Measurements from ENCODE around the gene PRSS1. TPM values are rescaled to one million over a fixed set of nuclear protein-coding genes. Genes with fewer than 3 reads are reported as not detected.
"Not testable (repeated sequence)": the region's sequence is repeated elsewhere in the genome, so short reads cannot be mapped to it uniquely, and the experiment has no call there.

Gene PRSS1
- total RNA-seq, 1 experiment from 2014 or later, result not detected

GRCh38 chr7:142773230-142773629 is 24.0 kb downstream of the PRSS1 start:
- no peak for DNase-seq (ENCODE audit: low spot score)

GRCh38 chr7:142773937-142774744 is 24.9 kb downstream of the PRSS1 start:
- no peak for DNase-seq (ENCODE audit: low spot score)

GRCh38 chr7:142774826-142775225 is 25.6 kb downstream of the PRSS1 start:
- DNase-seq (ENCODE audit: low spot score), result no peak

GRCh38 chr7:142775351-142776115 is 26.3 kb downstream of the PRSS1 start:
- DNase-seq (ENCODE audit: low spot score), result not testable (repeated sequence)

GRCh38 chr7:142776206-142776844 is 27.1 kb downstream of the PRSS1 start:
- DNase-seq (ENCODE audit: low spot score), result peak; percentile 89

- DNase-seq (ENCODE audit: low spot score), result not testable (repeated sequence)
These were observed 27.6 kb downstream of the PRSS1 start for GRCh38 chr7:142776845-142777225.

- no peak for DNase-seq (ENCODE audit: low spot score)
These were observed 28.0 kb downstream of the PRSS1 start for GRCh38 chr7:142777318-142777717.

GRCh38 chr7:142782922-142783900 is 33.9 kb downstream of the PRSS1 start:
- DNase-seq (ENCODE audit: low spot score), result peak; percentile 92

GRCh38 chr7:142784096-142784495 is 34.8 kb downstream of the PRSS1 start:
- DNase-seq (ENCODE audit: low spot score), result no peak

- DNase-seq (ENCODE audit: low spot score), result no peak
These were observed 35.4 kb downstream of the PRSS1 start for GRCh38 chr7:142784716-142785115.

- DNase-seq (ENCODE audit: low spot score), result no peak
These were observed 36.6 kb downstream of the PRSS1 start for GRCh38 chr7:142785841-142786250.

GRCh38 chr7:142787034-142787768 is 37.9 kb downstream of the PRSS1 start:
- DNase-seq (ENCODE audit: low spot score), result no peak

- DNase-seq (ENCODE audit: low spot score), result no peak
These were observed 38.5 kb downstream of the PRSS1 start for GRCh38 chr7:142787783-142788182.

- no peak for DNase-seq (ENCODE audit: low spot score)
These were observed 39.3 kb downstream of the PRSS1 start for GRCh38 chr7:142788303-142789289.

- DNase-seq (ENCODE audit: low spot score), result no peak
These were observed 40.2 kb downstream of the PRSS1 start for GRCh38 chr7:142789441-142789840.

GRCh38 chr7:142790056-142790455 is 40.8 kb downstream of the PRSS1 start:
- DNase-seq (ENCODE audit: low spot score), result no peak

GRCh38 chr7:142790555-142790954 is 41.3 kb downstream of the PRSS1 start:
- DNase-seq (ENCODE audit: low spot score), result peak; percentile 37

GRCh38 chr7:142791502-142791901 is 42.2 kb downstream of the PRSS1 start:
- DNase-seq (ENCODE audit: low spot score), result no peak

- DNase-seq (ENCODE audit: low spot score), result no peak
These were observed 42.9 kb downstream of the PRSS1 start for GRCh38 chr7:142792129-142792528.
